ENCODE measurements around the gene EIF1B.

Gene EIF1B

DNA sequence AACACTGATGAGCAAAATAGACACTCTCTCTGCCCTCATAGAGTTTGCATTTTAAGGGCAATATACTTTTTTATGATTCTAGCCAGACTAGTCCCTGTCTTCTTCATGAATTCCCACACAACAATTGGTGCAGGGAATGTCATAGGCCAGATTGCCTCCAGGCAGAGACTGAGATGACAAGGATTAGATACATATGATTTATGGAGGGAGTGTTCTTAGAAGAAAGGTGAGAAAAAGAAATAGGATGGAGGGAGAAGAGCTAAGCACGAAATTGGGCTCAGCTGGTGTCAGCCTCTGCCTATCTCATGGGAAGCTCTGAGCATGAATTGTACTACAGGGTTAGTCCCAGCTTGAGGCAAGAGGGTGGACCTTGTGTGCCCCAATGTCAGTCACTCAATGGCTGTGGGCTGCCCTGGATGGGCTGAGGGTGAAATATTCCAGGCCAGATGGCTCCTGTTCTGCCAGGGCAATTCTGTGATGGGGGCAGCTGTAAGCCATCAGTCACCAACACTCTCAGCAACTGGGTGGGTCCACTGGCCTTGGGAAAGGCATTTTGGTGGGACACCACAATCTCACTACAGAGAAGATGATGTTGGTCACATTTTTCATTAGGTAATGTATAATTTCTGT is 31.1 kb downstream of the EIF1B start:
- DNase-seq (ENCODE audit: low read depth), result no peak

DNA sequence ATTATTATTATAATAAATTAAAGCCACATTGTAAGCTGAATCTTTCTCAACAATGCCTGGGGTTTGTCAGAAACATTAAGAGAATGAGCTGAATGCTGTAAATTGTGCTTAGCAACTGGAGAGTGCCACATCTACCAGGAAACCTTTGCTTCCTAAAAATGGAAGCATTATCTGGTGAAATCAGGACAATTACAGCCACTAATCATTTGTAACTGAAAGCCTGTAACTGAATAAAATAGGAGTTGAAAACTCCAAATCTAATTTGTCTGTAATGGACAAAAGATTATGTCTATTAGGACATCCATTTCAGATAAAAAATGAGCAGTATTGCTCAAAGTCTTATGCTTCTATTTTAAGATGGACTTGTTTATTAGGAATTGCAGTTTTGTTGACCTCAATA is 32.2 kb downstream of the EIF1B start:
- DNase-seq (ENCODE audit: low read depth), result no peak

DNA sequence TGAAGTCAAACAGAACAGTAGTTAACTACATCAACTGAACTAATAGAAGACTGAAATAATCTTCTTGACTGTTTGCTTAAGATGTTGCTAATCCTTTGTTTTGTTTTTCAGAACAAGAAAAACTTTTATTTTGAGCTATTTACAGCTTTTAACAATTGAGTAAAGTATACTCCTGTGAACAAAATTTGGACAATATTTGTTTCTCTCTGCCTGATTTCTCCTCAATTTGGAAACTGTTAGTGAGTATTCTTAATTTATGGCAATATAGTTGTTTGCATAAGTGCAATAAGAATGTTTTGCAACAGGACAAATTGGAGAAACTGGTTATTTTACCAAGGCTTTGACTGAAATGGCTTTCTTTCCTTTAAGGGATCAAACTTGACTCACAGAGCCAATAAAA is 41.0 kb downstream of the EIF1B start:
- DNase-seq (ENCODE audit: low read depth), result no peak

DNA sequence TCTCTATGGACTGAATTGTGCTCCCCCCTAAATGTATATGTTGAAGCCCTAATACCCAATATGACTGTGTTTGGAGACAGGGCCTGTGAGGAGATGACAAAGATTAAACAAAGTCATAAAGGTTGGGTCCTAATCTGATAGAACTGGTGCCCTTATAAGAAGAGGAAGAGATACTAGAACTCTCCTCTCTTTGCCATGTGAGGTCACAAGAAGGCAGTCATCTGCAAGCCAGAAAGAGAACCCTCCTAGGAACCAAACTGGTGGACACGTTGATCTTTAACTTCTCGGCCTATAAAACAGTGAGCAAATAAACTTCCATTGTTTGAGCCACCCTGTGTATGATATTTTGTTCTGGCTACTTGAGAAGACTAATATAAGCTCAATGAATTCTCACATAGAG is 45.9 kb downstream of the EIF1B start:
- DNase-seq (ENCODE audit: low read depth), result no peak

DNA sequence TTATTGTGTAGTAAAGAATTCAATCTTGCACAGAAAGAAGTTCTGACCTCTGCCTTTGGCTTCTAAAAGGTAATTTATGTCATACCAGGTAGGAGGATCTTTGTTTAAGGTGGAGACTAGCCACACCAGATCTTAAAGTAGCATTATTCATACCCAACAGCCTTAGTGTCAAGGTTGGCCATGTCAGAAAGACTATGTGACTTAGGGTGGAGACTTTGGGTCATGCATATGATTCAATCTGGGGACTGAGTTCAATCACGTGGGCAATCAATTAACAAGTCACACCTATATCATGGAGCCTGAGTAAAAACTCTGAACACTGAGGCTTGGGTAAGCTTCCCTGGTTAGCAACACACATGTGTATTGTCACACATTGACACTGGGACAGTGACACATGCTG is 48.9 kb downstream of the EIF1B start:
- no peak for DNase-seq (ENCODE audit: low read depth)

Data from activated T-helper 9 cell treated with anti-CD3 and anti-CD28 coated beads, Interleukin-2, amount 50 U/mL, for 16 hours (primary cell).